Measurements from ENCODE around the gene FCGR3A.

The FCGR3A gene

DNA sequence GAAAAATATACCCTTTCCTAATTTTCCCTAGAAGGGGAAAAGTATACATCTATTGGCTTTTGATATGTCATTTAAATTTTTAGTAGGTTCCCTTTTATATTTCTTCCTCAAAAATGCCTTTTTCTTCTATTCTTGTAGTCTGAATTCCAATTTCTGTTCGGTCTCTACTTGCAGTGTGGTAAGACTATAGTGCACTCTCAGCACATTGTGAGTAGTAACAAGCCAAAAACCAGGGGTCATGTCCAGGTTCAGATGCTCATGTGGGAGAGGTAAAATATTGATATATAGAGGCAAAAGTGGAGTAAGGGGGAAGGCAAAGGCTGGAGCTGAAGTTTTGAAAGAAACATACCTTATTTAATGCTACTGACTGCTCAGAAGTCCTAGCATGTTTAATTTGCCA is 48.4 kb downstream of the FCGR3A start:
- no peak overlapping the region for H3K27ac ChIP-seq (ENCODE audit: insufficient read depth, low read depth, low read length, poor library complexity, severe bottlenecking)
- peaks cover 19% of the 10 kb centered on the region for H3K27me3 ChIP-seq (ENCODE audit: control insufficient read depth, insufficient read depth, low read length, poor library complexity, severe bottlenecking)
- no peaks in the 10 kb centered on the region for H3K4me1 ChIP-seq (ENCODE audit: control insufficient read depth, insufficient read depth, low read length)
- H3K36me3 ChIP-seq (ENCODE audit: control insufficient read depth, insufficient read depth, low read length): no peaks in the 10 kb centered on the region
- H3K9me3 ChIP-seq (ENCODE audit: control insufficient read depth, low read length): no peaks in the 10 kb centered on the region
- WGBS, 2 experiments: 87 to 94% methylated on average over 1 of the region's 1 CpG
- H3K4me3 ChIP-seq (ENCODE audit: insufficient read depth, low read depth, low read length): no peak overlapping the region

DNA sequence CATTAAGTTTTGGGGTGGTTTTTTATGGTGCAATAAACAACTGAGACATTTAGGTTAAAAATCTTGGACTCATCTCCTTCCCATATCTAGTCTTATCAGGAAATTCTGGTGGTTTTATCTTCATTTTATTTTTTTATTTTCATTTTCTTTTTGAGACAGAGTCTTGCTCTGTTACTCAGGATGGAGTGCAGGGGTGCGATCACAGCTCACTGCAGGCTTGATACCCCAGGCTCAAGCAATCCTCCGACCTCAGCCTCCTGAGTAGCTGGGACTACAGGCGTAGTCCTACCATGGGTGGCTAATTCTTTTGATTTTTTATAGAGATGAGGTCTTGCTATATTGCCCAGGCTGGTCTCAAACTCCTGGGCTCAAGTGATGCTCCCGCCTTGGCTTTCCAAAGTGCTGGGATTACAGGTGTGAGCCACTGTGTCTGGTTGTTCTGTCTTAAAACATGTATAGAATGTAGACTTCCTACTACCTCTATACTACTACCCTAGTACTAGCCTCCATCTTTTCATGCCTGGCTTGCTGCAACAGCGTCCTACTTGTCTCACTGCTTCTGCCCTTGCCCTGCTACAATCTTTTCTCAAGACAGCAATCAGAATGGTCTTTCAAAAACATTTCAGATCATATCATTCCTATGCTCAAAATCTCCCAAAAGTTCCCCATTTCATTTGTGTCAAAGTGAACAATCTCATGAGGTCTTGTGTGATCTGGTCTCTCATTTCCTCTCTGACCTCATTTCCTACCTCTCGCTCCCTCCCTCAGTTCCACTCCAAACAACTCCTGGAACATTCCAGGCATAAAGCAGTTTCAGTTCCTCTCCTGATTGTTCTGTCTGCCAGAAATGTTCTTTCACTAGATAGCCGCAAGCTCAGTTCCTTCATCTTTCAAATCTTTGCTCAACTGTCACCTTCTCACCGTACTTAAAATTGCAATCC is 50.2 kb downstream of the FCGR3A start:
- peaks cover 10% of the 10 kb centered on the region for H3K27me3 ChIP-seq (ENCODE audit: control insufficient read depth, insufficient read depth, low read length, poor library complexity, severe bottlenecking)
- H3K9me3 ChIP-seq (ENCODE audit: control insufficient read depth, low read length): no peaks in the 10 kb centered on the region
- WGBS, 2 experiments: 93 to 94% methylated on average over 8 of the region's 8 CpGs
- H3K4me1 ChIP-seq (ENCODE audit: control insufficient read depth, insufficient read depth, low read length): no peaks in the 10 kb centered on the region
- no peak overlapping the region for H3K4me3 ChIP-seq (ENCODE audit: insufficient read depth, low read depth, low read length)
- H3K27ac ChIP-seq (ENCODE audit: insufficient read depth, low read depth, low read length, poor library complexity, severe bottlenecking): no peak overlapping the region
- H3K36me3 ChIP-seq (ENCODE audit: control insufficient read depth, insufficient read depth, low read length): no peaks in the 10 kb centered on the region

- Histone ChIP-seq H3K36me3 (ENCODE audit: control insufficient read depth, insufficient read depth, low read length) (no peaks in the 10 kb centered on the region), H3K27ac (ENCODE audit: insufficient read depth, low read depth, low read length, poor library complexity, severe bottlenecking) (no peak overlapping the region), H3K27me3 (ENCODE audit: control insufficient read depth, insufficient read depth, low read length, poor library complexity, severe bottlenecking) (peaks cover 10% of the 10 kb centered on the region), H3K4me1 (ENCODE audit: control insufficient read depth, insufficient read depth, low read length) (no peaks in the 10 kb centered on the region), H3K4me3 (ENCODE audit: insufficient read depth, low read depth, low read length) (no peak overlapping the region), H3K9me3 (ENCODE audit: control insufficient read depth, low read length) (no peaks in the 10 kb centered on the region)
- WGBS, 2 experiments: 91 to 95% methylated on average over 2 of the region's 2 CpGs
Measured at GRCh38 chr1:161498646-161499045, 51.0 kb downstream of the FCGR3A start.

GRCh38 chr1:161497961-161498360 is 51.7 kb downstream of the FCGR3A start:
- Histone ChIP-seq H3K9me3 (ENCODE audit: control insufficient read depth, low read length) (no peaks in the 10 kb centered on the region), H3K36me3 (ENCODE audit: control insufficient read depth, insufficient read depth, low read length) (no peaks in the 10 kb centered on the region), H3K27me3 (ENCODE audit: control insufficient read depth, insufficient read depth, low read length, poor library complexity, severe bottlenecking) (peaks cover 10% of the 10 kb centered on the region), H3K4me3 (ENCODE audit: insufficient read depth, low read depth, low read length) (no peak overlapping the region), H3K4me1 (ENCODE audit: control insufficient read depth, insufficient read depth, low read length) (no peaks in the 10 kb centered on the region), H3K27ac (ENCODE audit: insufficient read depth, low read depth, low read length, poor library complexity, severe bottlenecking) (no peak overlapping the region)
- 86% methylated on average over 1 of the region's 1 CpG for WGBS, 2 experiments

DNA sequence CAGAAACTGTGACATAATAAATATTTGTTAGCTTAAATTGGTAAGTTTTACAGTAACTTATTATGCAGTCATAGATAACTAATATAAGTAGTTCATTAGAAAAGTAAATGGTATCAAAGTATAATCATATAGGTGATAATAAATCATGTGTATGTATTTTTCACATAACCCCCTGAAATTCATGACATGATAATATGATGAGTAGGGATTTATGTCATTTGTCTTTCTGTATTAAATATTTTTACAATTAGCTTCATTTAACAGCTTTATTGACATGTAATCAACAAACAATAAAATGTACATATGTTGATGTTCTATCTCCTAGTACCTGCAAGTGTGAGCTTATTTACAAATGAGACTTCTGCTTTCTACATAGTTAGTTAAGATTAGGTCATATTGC is 54.1 kb downstream of the FCGR3A start:
- H3K4me3 ChIP-seq (ENCODE audit: insufficient read depth, low read depth, low read length): no peak overlapping the region
- H3K4me1 ChIP-seq (ENCODE audit: control insufficient read depth, insufficient read depth, low read length): no peaks in the 10 kb centered on the region
- H3K36me3 ChIP-seq (ENCODE audit: control insufficient read depth, insufficient read depth, low read length): no peaks in the 10 kb centered on the region

GRCh38 chr1:161494091-161494735 is 55.4 kb downstream of the FCGR3A start:
- 70 to 72% methylated on average over 3 of the region's 3 CpGs for WGBS, 2 experiments
- Histone ChIP-seq H3K36me3 (ENCODE audit: control insufficient read depth, insufficient read depth, low read length) (no peaks in the 10 kb centered on the region), H3K27ac (ENCODE audit: insufficient read depth, low read depth, low read length, poor library complexity, severe bottlenecking) (no peak overlapping the region), H3K9me3 (ENCODE audit: control insufficient read depth, low read length) (no peaks in the 10 kb centered on the region), H3K4me1 (ENCODE audit: control insufficient read depth, insufficient read depth, low read length) (no peaks in the 10 kb centered on the region), H3K4me3 (ENCODE audit: insufficient read depth, low read depth, low read length) (no peak overlapping the region), H3K27me3 (ENCODE audit: control insufficient read depth, insufficient read depth, low read length, poor library complexity, severe bottlenecking) (peaks cover 9% of the 10 kb centered on the region)

More for the DNA sequence above, 54.1 kb downstream of the FCGR3A start:
- Histone ChIP-seq H3K27ac (ENCODE audit: insufficient read depth, low read depth, low read length, poor library complexity, severe bottlenecking) (no peak overlapping the region), H3K27me3 (ENCODE audit: control insufficient read depth, insufficient read depth, low read length, poor library complexity, severe bottlenecking) (peaks cover 12% of the 10 kb centered on the region), H3K9me3 (ENCODE audit: control insufficient read depth, low read length) (no peaks in the 10 kb centered on the region)

- Histone ChIP-seq H3K9me3 (ENCODE audit: control insufficient read depth, low read length) (no peaks in the 10 kb centered on the region), H3K27ac (ENCODE audit: insufficient read depth, low read depth, low read length, poor library complexity, severe bottlenecking) (no peak overlapping the region), H3K4me1 (ENCODE audit: control insufficient read depth, insufficient read depth, low read length) (no peaks in the 10 kb centered on the region), H3K36me3 (ENCODE audit: control insufficient read depth, insufficient read depth, low read length) (no peaks in the 10 kb centered on the region), H3K4me3 (ENCODE audit: insufficient read depth, low read depth, low read length) (no peak overlapping the region), H3K27me3 (ENCODE audit: control insufficient read depth, insufficient read depth, low read length, poor library complexity, severe bottlenecking) (peaks cover 8% of the 10 kb centered on the region)
- 91% methylated on average over 2 of the region's 2 CpGs for WGBS, 2 experiments
Measured at GRCh38 chr1:161492827-161493226, 56.8 kb downstream of the FCGR3A start.
